ENCODE data around the gene FLNB. TPM values are rescaled to one million over a fixed set of nuclear protein-coding genes. Genes with fewer than 3 reads are reported as not detected.

FLNB gene
- polyA plus RNA-seq, 1 donor from 2014 or later, result 10.3 TPM

Other genes with a start within 250 kb of the FLNB start
- gene DNASE1L3, start 202.6 kb downstream of the FLNB start, polyA plus RNA-seq, result not detected in 2 replicates
- gene ABHD6, start 229.4 kb downstream of the FLNB start, polyA plus RNA-seq, result 34.0 and 38.9 TPM in 2 replicates